Measurements from ENCODE around the gene MAOA.
"Not testable (repeated sequence)": the region's sequence is repeated elsewhere in the genome, so short reads cannot be mapped to it uniquely, and the experiment has no call there.

Gene MAOA

GRCh38 chrX:43718546-43718945, 62.4 kb downstream of the MAOA start:
- no peak for DNase-seq

- DNase-seq, result no peak
These were observed 62.9 kb downstream of the MAOA start for GRCh38 chrX:43718956-43719355.

GRCh38 chrX:43720082-43720481, 64.0 kb downstream of the MAOA start:
- no peak for DNase-seq

GRCh38 chrX:43720961-43721360, 64.9 kb downstream of the MAOA start:
- DNase-seq, result no peak

- DNase-seq, result not testable (repeated sequence)
These were observed 69.1 kb downstream of the MAOA start for GRCh38 chrX:43725227-43725626.

DNA sequence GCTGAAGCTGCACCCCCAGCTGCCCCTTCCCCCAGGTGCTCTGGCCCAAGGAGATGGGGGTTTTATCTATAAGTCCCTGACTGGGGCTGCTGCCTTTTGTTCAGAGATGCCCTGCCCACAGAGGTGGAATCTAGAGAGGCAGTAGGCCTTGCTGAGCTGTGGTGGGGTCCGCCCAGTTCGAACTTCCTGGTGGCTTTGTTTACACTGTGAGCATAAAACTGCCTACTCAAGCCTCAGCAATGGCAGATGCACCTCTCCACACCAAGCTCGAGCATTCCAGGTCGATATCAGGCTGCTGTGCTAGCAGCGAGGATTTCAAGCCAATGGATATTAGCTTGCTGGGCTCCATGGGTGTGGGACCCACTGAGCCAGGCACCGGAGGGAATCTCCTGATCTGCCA, 71.2 kb downstream of the MAOA start:
- DNase-seq, result not testable (repeated sequence)

- no peak for DNase-seq
These were observed 71.9 kb downstream of the MAOA start for GRCh38 chrX:43728002-43728401.

- no peak for DNase-seq
These were observed 72.9 kb downstream of the MAOA start for GRCh38 chrX:43728966-43729365.

DNA sequence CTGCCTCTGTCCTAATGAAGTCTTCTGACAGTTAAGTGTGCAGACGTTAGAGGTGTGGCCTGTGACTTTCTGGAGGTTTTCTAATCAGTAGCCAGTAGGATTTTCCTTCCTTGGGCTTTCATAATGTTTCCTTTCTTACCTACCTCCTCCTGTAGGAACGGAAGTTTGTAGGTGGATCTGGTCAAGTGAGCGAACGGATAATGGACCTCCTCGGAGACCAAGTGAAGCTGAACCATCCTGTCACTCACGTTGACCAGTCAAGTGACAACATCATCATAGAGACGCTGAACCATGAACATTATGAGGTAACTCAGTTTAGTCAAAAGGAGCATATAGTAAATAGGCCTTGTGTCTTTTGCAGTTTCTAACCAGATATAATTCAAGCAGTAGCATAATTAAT, 75.0 kb downstream of the MAOA start:
- no peak for DNase-seq

GRCh38 chrX:43733699-43734098, 77.6 kb downstream of the MAOA start:
- DNase-seq, result no peak

DNA sequence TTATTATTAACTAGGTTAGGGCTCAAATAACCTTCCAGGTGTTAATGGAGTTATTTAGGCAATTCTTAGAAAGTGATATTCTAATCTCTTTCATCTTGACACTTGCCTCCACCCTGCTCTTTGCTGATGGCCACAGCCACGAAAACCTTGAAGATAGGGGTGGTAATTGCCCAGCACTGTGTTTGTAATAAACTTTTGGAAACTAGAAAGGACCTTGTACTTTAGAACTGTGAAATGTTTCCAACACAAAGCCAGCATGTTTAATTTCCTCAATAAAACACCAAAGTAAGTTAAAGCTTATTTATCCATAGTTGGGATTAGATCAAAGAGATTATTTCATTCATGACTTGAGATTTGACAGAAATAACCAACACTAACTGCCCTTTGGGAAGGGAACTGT, 78.3 kb downstream of the MAOA start:
- no peak for DNase-seq

- no peak for DNase-seq
These were observed 79.4 kb downstream of the MAOA start for GRCh38 chrX:43735534-43735933.

- DNase-seq, result no peak
These were observed 79.9 kb downstream of the MAOA start for GRCh38 chrX:43735957-43736356.

DNA sequence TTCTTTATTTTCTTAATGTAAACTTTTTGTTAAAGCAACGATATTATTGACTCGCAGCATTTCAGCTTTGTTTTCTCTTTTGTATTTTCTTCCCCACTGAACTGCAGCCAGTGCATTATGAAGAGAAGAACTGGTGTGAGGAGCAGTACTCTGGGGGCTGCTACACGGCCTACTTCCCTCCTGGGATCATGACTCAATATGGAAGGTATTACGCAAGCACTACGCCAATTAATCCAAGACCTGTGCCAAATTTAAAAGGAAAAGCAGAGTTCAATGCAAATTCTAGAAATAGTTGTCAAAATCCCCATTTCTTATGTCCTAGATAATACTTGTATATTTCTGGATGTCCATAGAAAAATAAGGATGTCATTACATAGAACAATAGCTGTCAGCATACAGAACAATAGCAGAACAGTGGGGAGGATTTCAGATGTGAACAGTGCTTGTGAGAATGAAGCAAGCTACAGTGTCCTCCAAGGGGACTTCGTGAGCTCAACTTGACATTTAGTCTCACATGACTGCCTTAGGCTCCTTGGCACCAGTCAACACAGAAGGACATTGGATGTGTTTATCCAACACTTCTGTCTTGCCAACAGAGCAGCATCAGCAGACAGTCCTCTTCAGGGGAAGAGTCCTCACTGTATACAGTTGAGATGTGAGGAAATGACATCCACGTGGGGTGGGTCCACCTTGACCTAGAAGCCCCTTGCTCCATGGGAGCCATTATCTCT, 85.9 kb downstream of the MAOA start:
- DNase-seq, result no peak

- DNase-seq, result no peak
These were observed 87.2 kb downstream of the MAOA start for GRCh38 chrX:43743100-43743822.

GRCh38 chrX:43744284-43744683, 88.2 kb downstream of the MAOA start:
- DNase-seq, result no peak

DNA sequence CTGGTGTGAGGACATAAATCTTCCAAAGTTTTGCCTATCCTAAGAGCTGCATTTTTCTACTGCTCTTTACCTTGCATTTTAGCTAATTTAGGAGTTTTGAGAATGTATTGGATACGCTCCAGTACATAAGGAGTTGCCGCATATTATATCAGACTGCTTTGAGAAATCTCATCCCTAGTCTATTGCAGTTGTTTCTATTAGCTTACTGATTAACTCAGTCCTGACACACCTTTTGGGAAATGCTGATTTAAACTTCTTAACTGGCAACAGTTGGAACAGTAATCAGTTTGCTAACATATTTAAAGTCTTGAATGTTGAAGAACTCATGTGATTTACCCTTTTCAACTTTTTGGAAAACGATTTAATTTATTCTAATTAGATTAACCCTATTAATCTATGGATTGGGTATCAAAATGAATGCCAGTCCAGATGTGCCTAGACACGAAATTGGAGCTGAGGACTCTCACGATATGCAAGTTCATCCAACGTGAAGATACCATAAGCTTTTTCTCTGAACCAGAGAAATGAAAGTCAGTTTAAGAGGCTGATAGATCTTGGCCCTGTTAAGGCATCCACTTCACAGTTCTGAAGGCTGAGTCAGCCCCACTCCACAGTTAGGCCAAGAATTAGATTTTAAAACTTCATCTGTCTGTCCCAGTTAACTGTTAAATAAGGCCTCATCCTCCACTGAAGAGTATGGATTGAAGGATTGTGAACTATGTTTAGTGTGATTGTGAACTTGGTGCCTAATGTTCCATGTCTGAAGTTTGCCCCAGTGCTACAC, 90.0 kb downstream of the MAOA start:
- DNase-seq, result no peak

GRCh38 chrX:43747476-43747875, 91.4 kb downstream of the MAOA start:
- no peak for DNase-seq

GRCh38 chrX:43750248-43750676, 94.2 kb downstream of the MAOA start:
- no peak for DNase-seq

GRCh38 chrX:43753637-43754036, 97.5 kb downstream of the MAOA start:
- DNase-seq, result no peak

- no peak for DNase-seq
These were observed 100.0 kb downstream of the MAOA start for GRCh38 chrX:43756076-43756475.

- no peak for DNase-seq
These were observed 101.9 kb downstream of the MAOA start for GRCh38 chrX:43758044-43758443.

- no peak for DNase-seq
These were observed 130.0 kb downstream of the MAOA start for GRCh38 chrX:43785930-43786591.
